MCF 10A (cell line): ENCODE results near the gene CCDC148. TPM values are rescaled to one million over a fixed set of nuclear protein-coding genes. Genes with fewer than 3 reads are reported as not detected.

Source experiments
- BruUV-seq: library from RNA; stranded (reverse); fragments of 400-500 nt; replicated peaks from 2 replicates; lab custom pipeline; 2021; lab: Mats Ljungman, UMichigan
- CTCF ChIA-PET: fragments of 300-600 bp; sonication (Branson Sonifier 250); formaldehyde crosslinking; extraction: SDS; loops from one replicate; lab custom pipeline; 2021; ENCODE audit warnings: antibody characterized with exemption, inconsistent platforms; lab: Yijun Ruan, JAX
- POLR2A ChIA-PET: fragments of 300-600, 350-650 bp; sonication (Branson Sonifier 250); formaldehyde crosslinking; extraction: SDS; loops from one replicate; lab custom pipeline; 2020; ENCODE audit warnings: antibody characterized with exemption, inconsistent platforms; lab: Yijun Ruan, JAX
- DNase-seq: peaks from one replicate; pipeline ENCODE4 v3.0.0-alpha.2; 2018; ENCODE audit not compliant: unreplicated experiment
- H3K27ac Mint-ChIP-seq: one replicate; pipeline ENCODE4 v1.8.0; 2022; ENCODE audit warnings: mild to moderate bottlenecking, low read depth, mixed read lengths; ENCODE audit not compliant: unreplicated experiment
- H3K27me3 Mint-ChIP-seq: one replicate; pipeline ENCODE4 v1.8.0; 2022; ENCODE audit warnings: mixed read lengths; ENCODE audit not compliant: insufficient read depth, unreplicated experiment
- H3K36me3 Mint-ChIP-seq: one replicate; pipeline ENCODE4 v1.8.0; 2022; ENCODE audit warnings: mild to moderate bottlenecking, moderate library complexity, mixed read lengths; ENCODE audit not compliant: insufficient read depth, unreplicated experiment
- H3K4me1 Mint-ChIP-seq: one replicate; pipeline ENCODE4 v1.8.0; 2022; ENCODE audit warnings: mixed read lengths; ENCODE audit not compliant: insufficient read depth, unreplicated experiment
- H3K4me3 Mint-ChIP-seq: one replicate; pipeline ENCODE4 v1.8.0; 2022; ENCODE audit warnings: mild to moderate bottlenecking, moderate library complexity, mixed read lengths; ENCODE audit not compliant: unreplicated experiment
- H3K9me3 Mint-ChIP-seq: one replicate; pipeline ENCODE4 v1.8.0; 2022; ENCODE audit warnings: mixed read lengths; ENCODE audit not compliant: unreplicated experiment
- CTCF ChIP-seq: fragments of 200-600 bp; IDR thresholded peaks from one replicate; pipeline ENCODE4 v1.8.0; 2022; ENCODE audit warnings: antibody characterized with exemption, mild to moderate bottlenecking; ENCODE audit not compliant: unreplicated experiment
- intact Hi-C: fragments of 100-400 bp; cut with micrococcal nuclease; formaldehyde crosslinking; loops from 2 replicates; pipeline ENCODE4 v1.14.1; 2022
- total RNA-seq: library from RNA; stranded (reverse); gene quantifications from 2 replicates; pipeline ENCODE4 v1.2.3, GENCODE V29; 2022

CCDC148 gene
- total RNA-seq, 1 experiment from 2014 or later = 0.51 TPM

- Mint-ChIP-seq H3K27ac (no peak overlapping the region), H3K27me3 (no peaks in the 10 kb centered on the region), H3K4me1 (peaks cover 11% of the 10 kb centered on the region), H3K36me3 (no peaks in the 10 kb centered on the region), H3K9me3 (no peaks in the 10 kb centered on the region), H3K4me3 (no peak overlapping the region)
- no TSS peak for BruUV-seq
- TF ChIP-seq CTCF = no peak
- no peak for DNase-seq
- CTCF ChIA-PET = interaction anchor here (0.6 to 1.2 kb wide), 5 partner anchors 143 to 431 kb away, joined by 3 to 8 read pairs (median 4); no protein-coding TSS in a partner anchor
- POLR2A ChIA-PET = interaction anchor here (0.6 to 3.3 kb wide), 2 partner anchors 134 to 205 kb away, joined by 5 to 33 read pairs; partner anchors contain the start of genes CCDC148 and PKP4
- intact Hi-C loops = no loop called here
Observed at GRCh38 chr2:158323381-158323780, 133.2 kb downstream of the CCDC148 start.

GRCh38 chr2:158321264-158321663 lies 135.3 kb downstream of the CCDC148 start:
- H3K9me3 Mint-ChIP-seq = no peaks in the 10 kb centered on the region
- H3K4me3 Mint-ChIP-seq = no peak overlapping the region
- H3K4me1 Mint-ChIP-seq = peaks cover 11% of the 10 kb centered on the region
- BruUV-seq = no TSS peak
- peak; percentile 88 for DNase-seq
- H3K36me3 Mint-ChIP-seq = no peaks in the 10 kb centered on the region
- POLR2A ChIA-PET = interaction anchor here (0.6 to 3.3 kb wide), 4 partner anchors 10 to 155 kb away, joined by 3 to 33 read pairs (median 3); partner anchors contain the start of genes CCDC148 and PKP4
- H3K27ac Mint-ChIP-seq = peak overlapping the region; percentile 82
- no peak for TF ChIP-seq CTCF
- no peaks in the 10 kb centered on the region for H3K27me3 Mint-ChIP-seq
- intact Hi-C loops = no loop called here
- CTCF ChIA-PET = interaction anchor here (1.2 kb wide), 1 partner anchor 10 kb away, joined by 3 read pairs; no protein-coding TSS in a partner anchor

GRCh38 chr2:158319269-158319668 lies 137.3 kb downstream of the CCDC148 start:
- Mint-ChIP-seq H3K36me3 (no peaks in the 10 kb centered on the region), H3K27me3 (no peaks in the 10 kb centered on the region), H3K9me3 (no peaks in the 10 kb centered on the region), H3K27ac (no peak overlapping the region), H3K4me3 (no peak overlapping the region), H3K4me1 (peaks cover 11% of the 10 kb centered on the region)
- ChIA-PET CTCF (interaction anchor here (0.5 kb wide), 1 partner anchor 265 kb away, joined by 3 read pairs; no protein-coding TSS in a partner anchor), POLR2A (no interaction called here)
- BruUV-seq = no TSS peak
- intact Hi-C loops = no loop called here
- DNase-seq = no peak
- no peak for TF ChIP-seq CTCF

- ChIA-PET CTCF (interaction anchor here (1.0 to 1.2 kb wide), 3 partner anchors 14 to 294 kb away, joined by 3 to 6 read pairs (median 3); no protein-coding TSS in a partner anchor), POLR2A (interaction anchor here (0.5 to 1.1 kb wide), 3 partner anchors 15 to 141 kb away, joined by 3 to 5 read pairs (median 4); no protein-coding TSS in a partner anchor)
- TF ChIP-seq CTCF = no peak
- no peaks in the 10 kb centered on the region for H3K9me3 Mint-ChIP-seq
- peaks cover 11% of the 10 kb centered on the region for H3K4me1 Mint-ChIP-seq
- intact Hi-C loops = no loop called here
- H3K36me3 Mint-ChIP-seq = no peaks in the 10 kb centered on the region
- no peaks in the 10 kb centered on the region for H3K27me3 Mint-ChIP-seq
- DNase-seq = no peak
- no peak overlapping the region for H3K27ac Mint-ChIP-seq
- no TSS peak for BruUV-seq
- H3K4me3 Mint-ChIP-seq = no peak overlapping the region
Observed at GRCh38 chr2:158317642-158318041, 138.9 kb downstream of the CCDC148 start.
